SK-N-DZ (cell line): ENCODE data around the gene ZSWIM5.
"Not testable (repeated sequence)": the region's sequence is repeated elsewhere in the genome, so short reads cannot be mapped to it uniquely, and the experiment has no call there.

Source experiments
- DNase-seq: peaks from one replicate; pipeline ENCODE4 v3.0.0-alpha.2; 2015; ENCODE audit warnings: low spot score

The ZSWIM5 gene

DNA sequence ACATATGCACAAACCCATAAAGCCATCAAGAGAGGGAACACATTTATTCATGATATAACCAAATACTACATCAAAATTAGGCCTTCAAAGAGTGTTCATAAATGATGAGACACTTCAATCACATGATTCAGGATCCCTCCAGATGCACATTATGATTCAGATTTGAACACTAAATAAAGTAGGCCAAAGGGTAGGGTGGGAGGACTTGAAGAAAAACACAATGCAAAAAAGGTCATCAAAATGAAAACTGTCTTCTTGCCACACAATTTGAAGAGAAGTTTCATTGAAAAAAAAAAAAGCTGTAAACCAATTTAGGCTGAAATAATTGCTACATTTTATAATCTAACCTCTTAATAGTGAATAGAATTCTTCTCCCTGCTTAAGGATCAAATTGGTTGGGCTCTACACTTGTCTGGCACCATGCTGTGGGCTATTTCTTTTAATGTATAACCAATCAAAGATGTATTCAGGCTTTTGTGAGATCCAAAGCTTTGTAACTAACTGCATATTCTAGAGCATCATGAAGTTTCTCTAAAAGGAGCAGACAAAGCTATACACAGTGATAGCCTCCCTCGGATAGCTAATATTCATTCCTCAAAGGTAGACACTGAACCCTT, 58.1 kb downstream of the ZSWIM5 start:
- no peak for DNase-seq

DNA sequence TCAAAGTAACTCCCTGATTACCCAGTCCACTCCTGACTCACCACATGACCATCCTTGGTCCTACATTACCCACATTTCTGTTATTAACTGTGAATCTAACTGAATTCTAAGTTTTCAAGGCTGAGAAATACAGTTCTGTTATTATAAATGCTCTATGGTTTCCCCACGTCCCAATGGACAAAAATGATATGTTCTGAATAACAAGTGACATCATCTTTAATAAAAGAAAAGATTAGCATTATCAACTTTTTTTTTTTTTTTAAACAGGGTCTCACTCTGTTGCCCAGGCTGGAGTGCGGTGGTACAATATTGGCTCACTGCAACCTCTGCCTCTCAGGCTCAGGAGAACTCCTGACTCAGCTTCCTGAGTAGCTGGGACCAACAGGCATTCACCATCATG, 59.6 kb downstream of the ZSWIM5 start:
- no peak for DNase-seq

DNA sequence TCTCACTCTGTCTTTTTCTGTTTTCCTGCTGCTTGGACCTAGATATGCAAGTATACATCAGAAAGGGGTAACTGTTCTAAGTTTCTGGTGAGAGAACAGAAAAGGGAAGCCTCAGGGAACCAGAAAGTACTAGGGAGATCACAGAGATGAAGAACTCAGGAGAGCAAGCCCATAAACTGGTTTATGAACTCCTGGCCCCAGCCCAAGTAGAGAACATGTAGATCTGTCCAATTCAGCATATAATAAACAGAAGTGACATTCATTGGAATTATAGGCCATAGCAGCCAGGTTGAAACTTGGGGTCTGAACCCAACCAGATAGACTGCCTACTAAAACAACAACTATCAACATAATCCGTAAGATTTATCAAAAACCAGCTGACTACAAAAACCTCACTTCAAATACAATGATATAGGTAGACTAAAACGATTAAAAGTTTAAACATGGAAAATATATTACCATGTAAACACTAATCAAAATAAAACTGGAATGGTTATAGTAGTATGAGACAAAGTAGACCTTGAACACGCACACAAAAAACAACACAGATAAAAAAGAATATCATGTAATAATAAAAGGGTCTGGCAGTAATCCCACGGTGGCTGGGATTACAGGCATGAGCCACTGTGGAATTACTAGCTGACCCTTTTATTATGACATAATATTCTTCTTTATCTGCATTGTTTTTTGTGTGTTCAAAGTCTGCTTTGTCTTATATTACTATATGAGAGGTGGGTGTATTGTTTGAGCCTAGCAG, 65.0 kb downstream of the ZSWIM5 start:
- no peak for DNase-seq

DNA sequence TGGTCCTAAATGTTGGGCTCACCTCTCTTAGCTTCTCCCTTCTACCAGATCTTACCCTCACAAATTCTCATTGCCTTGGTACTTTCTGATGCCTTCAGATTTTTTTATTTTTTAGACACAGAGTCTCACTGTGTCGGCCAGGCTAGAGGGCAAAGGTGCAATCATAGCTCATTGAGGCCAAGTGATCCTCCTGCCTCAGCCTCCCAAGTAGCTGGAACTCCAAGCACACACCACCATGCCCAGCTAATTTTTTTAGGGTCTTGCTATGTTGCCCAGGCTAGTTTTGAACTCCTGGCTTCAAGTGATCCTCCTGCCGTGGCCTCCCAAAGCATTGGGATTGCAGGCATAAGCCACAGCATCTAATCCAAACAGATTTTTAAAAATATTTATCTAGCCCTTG, 69.4 kb downstream of the ZSWIM5 start:
- DNase-seq: no peak

DNA sequence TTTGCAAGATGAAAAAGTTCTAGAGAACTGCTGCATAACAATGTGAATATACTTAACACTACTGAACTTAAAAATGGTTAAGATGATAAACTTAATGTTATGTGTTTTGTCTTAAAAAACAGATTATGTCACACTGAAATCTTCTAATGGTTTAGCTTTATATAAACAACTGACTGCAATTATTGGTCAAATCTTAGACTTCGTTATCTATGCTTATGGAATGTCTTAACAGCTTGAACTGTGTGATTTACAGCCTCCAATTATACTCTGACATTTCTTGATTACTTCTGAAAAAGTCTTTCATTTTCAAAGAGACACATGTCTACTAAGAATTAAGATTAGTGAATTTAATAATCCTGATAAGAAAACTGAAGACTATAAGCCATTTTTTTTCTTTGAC, 71.1 kb downstream of the ZSWIM5 start:
- DNase-seq: no peak

DNA sequence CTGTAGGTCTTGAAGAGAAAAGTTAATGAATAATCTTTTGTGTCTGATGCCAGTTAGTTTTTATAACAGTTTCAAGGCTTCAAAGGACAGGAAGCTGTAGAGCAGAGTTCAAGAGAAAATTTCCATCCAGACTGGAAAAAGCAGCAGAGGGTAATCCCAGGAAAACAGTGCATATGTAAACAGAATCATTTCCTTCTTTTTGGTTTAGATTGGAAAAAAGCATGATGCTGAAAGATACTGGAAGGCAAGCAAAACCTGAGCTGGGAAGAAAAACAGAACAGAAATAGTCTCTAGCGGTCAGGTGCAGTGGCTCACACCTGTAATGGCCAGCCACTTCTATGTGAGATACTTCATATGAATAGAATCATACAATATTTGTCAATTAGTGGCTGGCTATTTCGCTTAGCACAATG, 71.9 kb downstream of the ZSWIM5 start:
- DNase-seq: no peak

DNA sequence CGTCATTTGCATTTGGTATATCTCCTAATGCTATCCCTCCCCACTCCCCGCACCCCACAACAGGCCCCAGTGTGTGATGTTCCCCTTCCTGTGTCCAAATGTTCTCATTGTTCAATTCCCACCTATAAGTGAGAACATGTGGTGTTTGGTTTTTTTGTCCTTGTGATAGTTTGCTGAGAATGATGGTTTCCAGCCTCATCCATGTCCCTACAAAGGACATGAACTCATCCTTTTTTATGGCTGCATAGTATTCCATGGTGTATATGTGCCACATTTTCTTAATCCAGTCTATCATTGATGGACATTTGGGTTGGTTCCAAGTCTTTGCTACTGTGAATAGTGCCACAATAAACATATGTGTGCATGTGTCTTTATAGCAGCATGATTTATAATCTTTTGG, 73.7 kb downstream of the ZSWIM5 start:
- not testable (repeated sequence) for DNase-seq

DNA sequence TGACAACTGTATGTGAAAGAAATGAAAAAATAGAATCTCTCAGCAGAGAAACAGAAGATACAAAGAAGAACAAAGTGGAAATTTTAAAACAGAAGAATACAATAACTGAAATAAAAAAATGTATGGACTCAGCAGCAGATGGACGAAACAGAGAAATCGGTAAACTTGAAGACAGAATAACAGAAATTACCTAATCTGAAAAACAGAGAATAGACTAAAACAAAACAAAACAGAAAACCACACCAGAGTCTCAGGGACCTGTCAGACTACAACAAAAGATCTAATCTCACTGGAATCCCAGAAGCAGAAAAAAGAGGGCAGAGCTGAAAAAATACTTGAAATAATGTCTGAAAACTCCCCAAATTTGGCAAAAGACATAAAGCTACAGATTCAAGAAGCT, 83.0 kb downstream of the ZSWIM5 start:
- no peak for DNase-seq

DNA sequence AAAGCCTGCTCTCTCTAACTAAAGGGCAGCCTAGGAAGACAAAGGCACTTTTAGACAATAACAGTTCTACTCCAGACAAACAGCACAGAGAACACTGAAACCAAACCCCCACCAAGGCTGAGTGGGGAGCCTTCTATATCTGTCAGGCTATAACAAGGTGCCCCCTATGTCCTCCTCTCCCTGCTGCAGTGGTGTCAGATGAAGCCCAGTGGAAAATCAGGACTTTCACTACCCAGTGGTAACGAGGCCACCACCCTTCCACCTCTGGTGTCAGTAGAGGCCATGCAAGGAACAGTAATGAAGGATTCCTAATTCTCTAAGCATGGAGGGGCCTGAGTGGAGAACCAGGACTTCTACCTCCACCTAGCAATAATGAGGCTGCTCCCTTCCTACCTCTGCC, 83.7 kb downstream of the ZSWIM5 start:
- DNase-seq: no peak

DNA sequence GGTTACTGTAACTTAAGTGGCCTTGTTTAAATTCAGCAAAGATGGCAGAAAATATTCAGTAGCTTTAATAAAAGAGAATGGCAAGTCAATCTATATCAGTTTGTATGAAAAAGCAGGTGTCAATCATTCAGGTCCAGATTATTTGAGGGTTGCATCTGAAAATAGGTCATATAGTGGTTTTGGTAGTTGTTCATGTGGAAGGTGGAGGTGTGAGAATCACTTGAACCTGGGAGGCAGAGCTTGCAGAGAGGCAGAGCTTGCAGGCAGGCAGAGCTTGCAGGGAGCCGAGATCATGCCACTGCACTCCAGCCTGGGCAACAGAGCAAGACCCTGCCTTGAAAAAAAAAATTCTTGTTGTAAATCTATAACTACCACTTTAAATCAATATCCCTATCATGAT, 88.6 kb downstream of the ZSWIM5 start:
- no peak for DNase-seq

DNA sequence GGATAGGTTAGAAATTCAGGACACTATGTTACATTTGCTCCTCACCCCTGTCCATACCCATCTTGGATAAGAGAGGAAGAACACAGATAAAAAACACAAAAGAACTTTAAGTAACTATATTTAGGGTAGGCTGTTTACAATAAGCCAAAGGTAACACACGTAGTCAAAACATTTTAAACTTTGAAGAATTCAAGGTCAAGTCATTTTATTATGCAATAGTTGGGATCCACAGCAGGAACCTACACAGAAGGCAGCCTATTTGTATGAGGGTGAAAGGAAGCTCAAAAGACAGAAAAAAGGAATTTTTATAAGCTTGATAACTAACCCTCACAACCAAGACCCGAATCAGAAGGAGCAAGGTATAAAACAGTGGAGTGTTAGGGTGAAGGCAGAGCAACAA, 89.6 kb downstream of the ZSWIM5 start:
- DNase-seq: no peak

DNA sequence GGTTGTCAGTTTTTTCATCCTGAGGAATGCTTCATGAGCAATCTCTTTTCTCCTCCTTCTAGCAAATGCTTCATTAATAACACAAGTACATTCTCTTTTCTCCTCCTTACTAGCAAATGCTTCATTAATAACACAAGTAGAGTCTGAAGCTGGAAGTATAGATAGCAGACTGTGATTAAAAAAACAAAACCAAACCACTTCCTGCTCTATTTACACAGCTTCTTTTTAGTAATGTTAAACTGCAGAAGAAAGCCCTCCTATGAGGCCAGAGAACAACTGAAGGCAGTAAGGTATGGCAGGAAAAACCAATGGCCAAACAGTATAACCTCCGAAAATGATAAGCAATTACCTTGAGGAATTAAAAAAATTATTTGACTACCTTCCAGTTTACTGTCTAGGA, 90.1 kb downstream of the ZSWIM5 start:
- no peak for DNase-seq

DNA sequence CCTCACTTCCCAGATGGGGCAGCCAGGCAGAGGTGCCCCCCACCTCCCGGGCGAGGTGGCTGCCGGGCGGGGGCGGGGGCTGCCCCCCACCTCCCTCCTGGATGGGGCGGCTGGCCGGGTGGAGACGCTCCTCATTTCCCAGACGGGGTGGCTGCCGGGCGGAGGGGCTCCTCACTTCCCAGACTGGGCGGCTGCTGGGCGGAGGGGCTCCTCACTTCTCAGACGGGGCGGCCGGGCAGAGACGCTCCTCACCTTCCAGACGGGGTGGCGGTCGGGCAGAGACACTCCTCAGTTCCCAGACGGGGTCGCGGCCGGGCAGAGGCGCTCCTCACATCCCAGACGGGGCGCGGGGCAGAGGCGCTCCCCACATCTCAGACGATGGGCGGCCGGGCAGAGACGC, 91.2 kb downstream of the ZSWIM5 start:
- DNase-seq: not testable (repeated sequence)

DNA sequence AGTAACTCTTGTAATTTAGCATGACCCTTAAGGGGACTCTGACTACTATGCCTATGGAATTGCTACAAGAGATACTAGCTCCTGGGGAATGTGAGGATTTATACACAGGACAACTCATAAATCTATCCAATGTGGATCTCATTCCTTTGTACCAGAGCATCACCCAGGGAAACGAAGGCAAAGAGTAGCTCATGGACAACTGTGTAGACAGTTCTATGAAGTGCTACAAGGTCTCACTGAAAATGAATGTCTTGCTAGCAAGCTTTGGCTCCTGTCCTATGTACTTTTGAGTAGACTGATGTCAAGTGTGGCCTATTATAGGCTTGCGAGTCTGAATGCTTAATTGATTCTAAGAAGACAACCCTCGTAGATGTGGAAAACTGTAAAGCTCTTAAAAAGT, 93.7 kb downstream of the ZSWIM5 start:
- no peak for DNase-seq

DNA sequence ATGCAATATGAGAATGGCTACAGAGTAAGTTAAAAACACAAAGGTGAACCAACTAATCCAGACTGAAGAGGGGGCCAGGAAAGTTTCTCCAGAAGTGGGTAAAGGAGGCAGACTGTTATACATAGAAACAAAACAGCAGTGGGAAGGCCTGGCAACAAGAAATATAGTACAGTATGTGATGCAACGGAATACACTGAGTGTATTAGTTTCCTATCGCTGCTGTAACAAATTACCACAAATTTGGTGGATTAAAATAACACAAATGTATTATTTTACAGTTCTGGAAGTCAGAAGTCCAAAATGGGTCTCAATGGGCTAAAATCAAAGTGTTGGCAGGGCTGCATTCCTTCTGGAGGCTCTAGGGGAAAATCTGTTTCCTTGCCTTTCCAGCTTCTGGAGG, 95.2 kb downstream of the ZSWIM5 start:
- no peak for DNase-seq

DNA sequence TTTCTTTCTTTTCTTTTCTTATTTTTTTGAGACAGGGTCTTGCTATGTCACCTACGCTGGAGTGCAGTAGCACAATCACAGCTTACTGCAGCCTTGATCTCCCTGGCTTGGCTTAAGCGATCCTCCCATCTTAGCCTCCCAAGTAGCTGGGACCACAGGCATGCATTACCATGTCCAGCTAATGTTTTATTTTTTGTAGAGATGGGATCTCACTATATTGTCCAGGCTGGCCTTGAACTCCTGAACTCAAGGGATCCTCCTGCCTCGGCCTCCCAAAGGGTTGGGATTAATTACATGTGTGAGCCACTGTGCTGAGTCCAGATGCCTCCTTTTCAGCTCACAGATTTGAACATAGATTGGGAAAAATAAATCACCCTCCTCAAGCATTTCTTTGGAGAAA, 98.6 kb downstream of the ZSWIM5 start:
- no peak for DNase-seq

DNA sequence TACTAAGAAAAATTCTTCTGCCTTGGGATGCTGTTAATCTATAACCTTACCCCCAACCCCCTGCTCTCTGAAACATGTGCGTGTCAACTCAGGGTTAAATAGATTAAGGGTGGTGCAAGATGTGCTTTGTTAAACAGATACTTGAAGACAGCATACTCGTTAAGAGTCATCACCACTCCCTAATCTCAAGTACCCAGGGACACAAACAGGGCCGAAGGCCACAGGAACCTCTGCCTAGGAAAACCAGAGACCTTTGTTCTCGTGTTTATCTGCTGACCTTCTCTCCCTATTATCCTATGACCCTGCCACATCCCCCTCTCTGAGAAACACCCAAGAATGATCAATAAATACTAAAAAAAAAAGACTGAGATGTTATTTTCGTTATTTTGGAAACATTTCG, 99.5 kb downstream of the ZSWIM5 start:
- not testable (repeated sequence) for DNase-seq

DNA sequence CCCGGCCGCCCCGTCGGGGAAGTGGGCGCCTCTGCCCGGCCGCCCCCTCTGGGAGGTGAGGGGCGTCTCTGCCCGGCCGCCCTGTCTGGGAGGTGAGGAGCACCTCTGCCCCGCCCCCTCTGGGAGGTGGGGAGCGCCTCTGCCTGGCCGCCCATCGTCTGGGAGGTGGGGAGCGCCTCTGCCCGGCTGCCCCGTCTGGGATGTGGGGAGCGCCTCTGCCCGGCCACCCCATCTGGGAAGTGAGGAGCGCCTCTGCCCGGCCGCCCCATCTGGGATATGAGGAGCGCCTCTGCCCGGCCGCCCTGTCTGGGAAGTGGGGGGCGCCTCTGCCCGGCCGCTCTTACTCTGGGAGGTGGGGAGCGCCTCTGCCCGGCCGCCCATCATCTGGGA, 100.3 kb downstream of the ZSWIM5 start:
- not testable (repeated sequence) for DNase-seq

DNA sequence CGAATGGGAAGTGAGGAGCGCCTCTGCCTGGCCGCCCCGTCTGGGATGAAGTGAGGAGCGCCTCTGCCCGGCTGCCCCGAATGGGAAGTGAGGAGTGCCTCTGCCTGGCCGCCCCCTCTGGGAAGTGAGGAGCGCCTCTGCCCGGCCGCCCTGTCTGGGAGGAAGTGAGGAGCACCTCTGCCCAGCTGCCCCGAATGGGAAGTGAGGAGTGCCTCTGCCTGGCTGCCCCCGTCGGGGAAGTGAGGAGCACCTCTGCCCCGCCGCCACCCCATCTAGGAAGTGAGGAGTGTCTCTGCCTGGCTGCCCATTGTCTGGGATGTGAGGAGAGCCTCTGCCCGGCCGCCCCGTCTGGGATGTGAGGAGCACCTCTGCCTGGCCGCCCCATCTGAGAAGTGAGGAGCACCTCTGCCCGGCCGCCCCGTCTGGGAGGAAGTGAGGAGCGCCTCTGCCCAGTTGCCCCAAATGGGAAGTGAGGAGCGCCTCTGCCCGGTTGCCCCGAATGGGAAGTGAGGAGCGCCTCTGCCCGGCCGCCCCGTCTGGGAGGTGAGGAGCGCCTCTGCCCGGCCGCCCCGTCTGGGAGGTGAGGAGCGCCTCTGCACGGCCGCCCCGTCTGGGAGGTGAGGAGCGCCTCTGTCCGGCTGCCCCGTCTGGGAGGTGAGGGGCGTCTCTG, 100.8 kb downstream of the ZSWIM5 start:
- not testable (repeated sequence) for DNase-seq

DNA sequence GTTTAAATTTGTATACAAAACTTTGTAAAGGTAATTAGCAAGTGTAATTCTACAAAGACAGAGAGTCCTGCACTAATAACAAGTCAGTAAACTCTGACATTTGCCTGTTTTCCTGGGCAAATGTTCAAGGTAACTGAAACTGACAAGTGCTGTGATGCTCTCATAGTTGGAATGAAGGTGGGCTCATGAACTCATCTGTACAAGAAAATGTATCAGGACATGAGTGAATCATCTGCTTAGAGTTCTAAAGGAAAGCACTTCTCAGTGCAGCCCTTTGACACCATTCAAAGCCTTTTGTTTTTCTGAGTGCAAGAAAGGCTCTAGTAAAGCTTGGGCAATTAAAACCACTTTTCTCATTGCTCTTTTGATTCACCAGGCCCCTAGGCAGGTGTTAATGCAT, 102.9 kb downstream of the ZSWIM5 start:
- no peak for DNase-seq

DNA sequence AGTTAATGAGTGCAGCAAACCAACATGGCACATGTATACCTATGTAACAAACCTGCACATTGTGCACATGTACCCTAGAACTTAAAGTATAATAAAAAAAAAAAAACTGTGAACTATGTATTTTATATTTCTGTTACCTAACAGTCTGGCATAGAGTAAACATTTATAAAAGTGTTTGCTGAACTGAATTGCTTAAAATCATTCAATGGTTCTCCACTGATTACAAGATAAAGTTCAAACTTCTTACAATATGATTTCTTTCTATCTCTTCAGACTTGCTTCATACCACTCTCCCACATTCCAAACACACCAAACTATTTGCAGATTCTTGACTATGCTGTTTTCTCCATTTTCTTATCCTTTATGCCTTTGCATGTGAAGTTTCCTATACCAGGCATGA, 104.5 kb downstream of the ZSWIM5 start:
- no peak for DNase-seq

DNA sequence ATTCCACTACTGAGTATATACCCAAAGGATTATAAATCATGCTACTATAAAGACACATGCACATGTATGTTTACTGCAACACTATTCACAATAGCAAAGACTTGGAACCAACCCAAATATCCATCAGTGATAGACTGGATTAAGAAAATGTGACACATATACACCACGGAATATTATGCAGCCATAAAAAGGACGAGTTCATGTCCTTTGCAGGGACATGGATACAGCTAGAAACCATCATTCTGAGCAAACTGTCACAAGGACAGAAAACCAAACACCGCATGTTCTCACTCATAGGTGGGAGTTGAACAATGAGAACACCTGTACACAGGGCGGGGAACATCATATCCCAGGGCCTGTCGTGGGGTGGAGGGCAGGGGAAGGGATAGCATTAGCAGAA, 104.9 kb downstream of the ZSWIM5 start:
- not testable (repeated sequence) for DNase-seq

DNA sequence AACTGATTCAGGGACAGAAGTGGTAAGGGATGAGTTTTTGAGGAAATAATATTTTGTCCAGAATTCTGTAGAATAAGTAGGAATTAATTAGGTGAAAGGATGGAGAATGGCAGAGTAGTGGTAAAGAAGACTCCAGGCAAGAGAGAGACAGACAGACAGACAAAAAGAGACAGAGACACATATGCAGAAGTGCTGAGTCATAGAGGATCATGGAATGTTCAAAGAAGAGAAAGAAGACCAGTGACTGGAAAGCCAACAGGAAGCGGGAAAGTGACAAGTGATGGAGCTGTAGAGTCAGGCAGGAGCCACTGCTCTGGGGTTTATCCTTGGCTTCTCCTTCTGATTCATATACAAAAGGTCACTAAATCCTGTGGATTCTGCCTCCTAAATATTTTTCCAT, 108.5 kb downstream of the ZSWIM5 start:
- no peak for DNase-seq
